ENCODE data around the gene NCBP2. TPM values are rescaled to one million over a fixed set of nuclear protein-coding genes. Genes with fewer than 3 reads are reported as not detected.

NCBP2 gene
- 25.8 TPM for total RNA-seq

- Histone ChIP-seq H3K4me1 (peaks cover 28% of the 10 kb centered on the region), H3K4me3 (peak within 1 kb of the TSS; percentile 88 to 98), H3K9me3 (no peaks in the 10 kb centered on the region), H3K27ac (peak within 1 kb of the TSS; percentile 84), H3K36me3 (peaks cover 0 to 19% of the 10 kb centered on the region in 2 donors), H3K27me3 (no peaks in the 10 kb centered on the region)
- intact Hi-C loops (cut with DNase I), result no loop called here
- TF ChIP-seq POLR2AphosphoS5 (IDR thresholded peaks at IDR 0.05; ENCODE audit: insufficient read depth in 1 of 2, low read depth in 1 of 2), result peak; percentile 96 to 99
- TF ChIP-seq POLR2A (IDR thresholded peaks at IDR 0.05), result peak in 1 of 2 donors; percentile 54
- peak; percentile 20 to 39 (median 22) for TF ChIP-seq CTCF (IDR thresholded peaks at IDR 0.05)
- peak; percentile 96 to 98 for DNase-seq (ENCODE audit: extremely low spot score in 2 of 2)
Observed at GRCh38 chr3:196942226-196942914, at the start of gene NCBP2. Gene NCBP2, minus strand, starts transcription at chr3:196942528. Its CDS starts 25 bp downstream, at chr3:196942503.

- no peak for DNase-seq (ENCODE audit: extremely low spot score in 2 of 2)
Observed at GRCh38 chr3:196991581-196992460, 49.5 kb upstream of the NCBP2 start.

DNA sequence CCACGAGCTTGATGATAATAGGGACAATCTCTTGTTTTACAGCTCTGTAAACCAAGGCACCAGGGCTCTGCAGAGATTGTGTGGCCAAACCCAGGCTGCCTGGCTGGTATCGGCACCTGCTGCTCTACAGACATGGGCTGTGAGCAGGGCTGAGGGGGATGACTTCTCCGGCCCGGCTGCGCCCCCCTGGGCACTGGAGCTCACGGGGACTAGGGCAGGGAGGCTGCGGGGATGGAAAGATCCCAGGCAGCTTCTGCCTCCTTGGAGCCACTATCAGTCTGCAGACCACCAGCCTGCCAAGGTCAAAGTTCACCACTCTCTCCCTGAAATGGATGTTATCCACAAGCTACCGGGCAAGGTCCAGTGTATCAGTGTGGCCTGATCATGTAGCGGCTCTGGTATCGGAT lies 48.3 kb upstream of the NCBP2 start:
- no peak for DNase-seq (ENCODE audit: extremely low spot score in 2 of 2)
- TF ChIP-seq CTCF (IDR thresholded peaks at IDR 0.05) (no peak), POLR2AphosphoS5 (IDR thresholded peaks at IDR 0.05; ENCODE audit: insufficient read depth in 1 of 2, low read depth in 1 of 2) (no peak), POLR2A (IDR thresholded peaks at IDR 0.05) (no peak)
- Histone ChIP-seq H3K36me3 (no peaks in the 10 kb centered on the region), H3K27ac (no peak overlapping the region), H3K4me3 (no peak overlapping the region), H3K4me1 (no peaks in the 10 kb centered on the region), H3K27me3 (no peaks in the 10 kb centered on the region), H3K9me3 (no peaks in the 10 kb centered on the region)
- intact Hi-C loops (cut with DNase I), result no loop called here

More at GRCh38 chr3:196991581-196992460, 49.5 kb upstream of the NCBP2 start:
- no peak overlapping the region for H3K27ac ChIP-seq
- H3K4me3 ChIP-seq, result no peak overlapping the region
- H3K36me3 ChIP-seq, result no peaks in the 10 kb centered on the region
- H3K9me3 ChIP-seq, result no peaks in the 10 kb centered on the region
- H3K4me1 ChIP-seq, result no peaks in the 10 kb centered on the region
- TF ChIP-seq POLR2A (IDR thresholded peaks at IDR 0.05) (no peak), POLR2AphosphoS5 (IDR thresholded peaks at IDR 0.05; ENCODE audit: insufficient read depth in 1 of 2, low read depth in 1 of 2) (no peak), CTCF (IDR thresholded peaks at IDR 0.05) (no peak)
- intact Hi-C loops (cut with DNase I), result no loop called here
- H3K27me3 ChIP-seq, result no peaks in the 10 kb centered on the region

DNA sequence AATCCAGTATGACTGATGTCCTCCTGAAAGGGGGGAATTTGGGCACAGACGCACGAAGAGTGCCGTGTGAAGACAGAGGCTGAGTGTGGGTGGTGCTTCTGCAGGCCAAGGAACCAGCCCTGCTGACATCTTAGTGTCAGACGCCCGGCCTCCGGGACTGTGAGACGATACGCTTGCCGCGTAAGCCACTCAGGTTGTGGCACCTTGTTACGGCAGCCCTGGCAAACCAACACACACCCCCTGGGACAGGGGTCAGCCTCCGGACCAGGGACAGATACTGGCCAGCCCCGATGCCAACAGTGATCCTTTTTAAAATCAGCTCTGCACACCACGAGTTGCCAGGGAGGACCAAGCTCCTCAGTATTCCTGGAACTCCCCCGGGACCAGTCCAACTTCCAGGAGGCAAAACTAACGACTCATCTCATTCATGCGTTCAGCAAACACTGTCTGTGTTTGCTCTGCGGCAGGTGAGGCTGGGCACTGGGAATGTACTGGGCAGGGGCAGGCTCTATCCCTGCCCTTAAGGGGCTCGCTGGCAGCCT lies 47.5 kb upstream of the NCBP2 start:
- no peak for DNase-seq (ENCODE audit: extremely low spot score in 2 of 2)
- Histone ChIP-seq H3K4me1 (no peaks in the 10 kb centered on the region), H3K36me3 (no peaks in the 10 kb centered on the region), H3K4me3 (no peak overlapping the region), H3K27me3 (no peaks in the 10 kb centered on the region), H3K9me3 (no peaks in the 10 kb centered on the region), H3K27ac (no peak overlapping the region)
- intact Hi-C loops (cut with DNase I), result no loop called here
- TF ChIP-seq POLR2AphosphoS5 (IDR thresholded peaks at IDR 0.05; ENCODE audit: insufficient read depth in 1 of 2, low read depth in 1 of 2) (no peak), CTCF (IDR thresholded peaks at IDR 0.05) (no peak), POLR2A (IDR thresholded peaks at IDR 0.05) (no peak)

Measured in vagina (tissue), 2 donors.